Parathyroid adenoma (tissue), 2 donors: ENCODE results near the gene SPTLC2.

ENCODE experiments used
- H2AFZ ChIP-seq: fragments of 300-600 bp; sonication (generic); one replicate; pipeline ENCODE4 v1.7.0; 2017; ENCODE audit warnings: antibody characterized with exemption, mild to moderate bottlenecking
- H3K27ac ChIP-seq: fragments of 300-600 bp; sonication (generic); one replicate; pipeline ENCODE4 v1.7.0; 2017
- H3K27me3 ChIP-seq: fragments of 300-600 bp; sonication (generic); one replicate; pipeline ENCODE4 v1.7.0; 2017; ENCODE audit warnings: low read length; ENCODE audit not compliant: control insufficient read depth, insufficient read depth
- H3K36me3 ChIP-seq: fragments of 300-600 bp; sonication (generic); one replicate; pipeline ENCODE4 v1.7.0; 2017; ENCODE audit warnings: low read length; ENCODE audit not compliant: control insufficient read depth, insufficient read depth
- H3K4me1 ChIP-seq: fragments of 300-600 bp; sonication (generic); one replicate; pipeline ENCODE4 v1.7.0; 2017; ENCODE audit warnings: control low read depth
- H3K4me2 ChIP-seq: fragments of 300-600 bp; sonication (generic); one replicate; pipeline ENCODE4 v1.7.0; 2017; ENCODE audit warnings: low read length
- H3K4me3 ChIP-seq: fragments of 300-600 bp; sonication (generic); one replicate; pipeline ENCODE4 v1.7.0; 2017; ENCODE audit warnings: low read depth, low read length
- H3K79me2 ChIP-seq: fragments of 300-600 bp; sonication (generic); one replicate; pipeline ENCODE4 v1.7.0; 2017; ENCODE audit warnings: control low read depth
- H3K9ac ChIP-seq: fragments of 300-600 bp; sonication (generic); one replicate; pipeline ENCODE4 v1.7.0; 2017; ENCODE audit warnings: mild to moderate bottlenecking
- H3K9me3 ChIP-seq: fragments of 300-600 bp; sonication (generic); one replicate; pipeline ENCODE4 v1.7.0; 2017; ENCODE audit warnings: low read length; ENCODE audit not compliant: control insufficient read depth
- CTCF ChIP-seq: fragments of 300-600 bp; sonication (generic); IDR thresholded peaks from one replicate; pipeline ENCODE4 v1.7.0; 2017; ENCODE audit warnings: antibody characterized with exemption, mild to moderate bottlenecking
- donor health status: primary hyperparathyroidism.

The SPTLC2 gene

GRCh38 chr14:77609922-77610321, 6.5 kb downstream of the SPTLC2 start:
- Histone ChIP-seq H3K4me3 (no peak overlapping the region), H3K36me3 (no peaks in the 10 kb centered on the region), H3K9ac (no peak overlapping the region), H2AFZ (no peak overlapping the region), H3K4me2 (no peak overlapping the region), H3K27me3 (no peaks in the 10 kb centered on the region), H3K27ac (no peak overlapping the region), H3K79me2 (peaks cover 37% of the 10 kb centered on the region), H3K9me3 (no peaks in the 10 kb centered on the region), H3K4me1 (no peaks in the 10 kb centered on the region)
- no peak for TF ChIP-seq CTCF

GRCh38 chr14:77607741-77608302, 8.6 kb downstream of the SPTLC2 start:
- no peak overlapping the region for H2AFZ ChIP-seq
- H3K9me3 ChIP-seq: no peaks in the 10 kb centered on the region
- H3K4me2 ChIP-seq: no peak overlapping the region
- no peaks in the 10 kb centered on the region for H3K27me3 ChIP-seq
- no peak overlapping the region for H3K27ac ChIP-seq
- no peaks in the 10 kb centered on the region for H3K36me3 ChIP-seq
- no peak overlapping the region for H3K4me3 ChIP-seq
- peaks cover 34% of the 10 kb centered on the region for H3K79me2 ChIP-seq
- H3K9ac ChIP-seq: no peak overlapping the region
- H3K4me1 ChIP-seq: peaks cover 5% of the 10 kb centered on the region
- TF ChIP-seq CTCF: no peak

- TF ChIP-seq CTCF: no peak
- H3K4me1 ChIP-seq: peaks cover 5% of the 10 kb centered on the region
These were observed 11.0 kb downstream of the SPTLC2 start for GRCh38 chr14:77605392-77605972.

GRCh38 chr14:77603654-77604255, 12.7 kb downstream of the SPTLC2 start:
- H3K4me2 ChIP-seq: no peak overlapping the region
- H3K27ac ChIP-seq: no peak overlapping the region
- H3K36me3 ChIP-seq: no peaks in the 10 kb centered on the region
- H3K4me1 ChIP-seq: peaks cover 5% of the 10 kb centered on the region
- H2AFZ ChIP-seq: no peak overlapping the region
- peak; percentile 49 for TF ChIP-seq CTCF
- H3K4me3 ChIP-seq: no peak overlapping the region
- H3K79me2 ChIP-seq: peaks cover 26% of the 10 kb centered on the region
- no peaks in the 10 kb centered on the region for H3K9me3 ChIP-seq
- H3K9ac ChIP-seq: no peak overlapping the region
- no peaks in the 10 kb centered on the region for H3K27me3 ChIP-seq

More at GRCh38 chr14:77605392-77605972, 11.0 kb downstream of the SPTLC2 start:
- Histone ChIP-seq H3K9ac (no peak overlapping the region), H3K36me3 (no peaks in the 10 kb centered on the region), H3K27me3 (no peaks in the 10 kb centered on the region), H2AFZ (no peak overlapping the region), H3K4me3 (no peak overlapping the region), H3K27ac (no peak overlapping the region), H3K9me3 (no peaks in the 10 kb centered on the region), H3K4me2 (no peak overlapping the region), H3K79me2 (peaks cover 40% of the 10 kb centered on the region)
